T-cell (primary cell): Measurements from ENCODE around the gene NLRX1. TPM values are rescaled to one million over a fixed set of nuclear protein-coding genes. Genes with fewer than 3 reads are reported as not detected.

ENCODE experiments used
- ATAC-seq, 4 experiments: fragments of 200-7000 bp in 3 of 4; fragments of 150-1000 bp in 1 of 4; cut with Tn5 transposase; replicated peaks in 1 of 4; 1 replicate in 3 of 4; 2 replicates in 1 of 4; pipeline ENCODE4 v1.10.0; 2021; ENCODE audit warnings: moderate library complexity in 3 of 4, mild to moderate bottlenecking in 2 of 4, moderate number of reproducible peaks in 1 of 4
- CTCF ChIA-PET, 2 donors: fragments of 300-600 bp; sonication (Branson Sonifier 250); formaldehyde crosslinking; loops; one replicate each; lab custom pipeline; 2022; ENCODE audit warnings: antibody characterized with exemption in 2 of 2; lab: Charles Lee
- POLR2A ChIA-PET, 2 donors: fragments of 300-600 bp; sonication (Branson Sonifier 250); formaldehyde crosslinking; loops; one replicate each; lab custom pipeline; 2022; ENCODE audit warnings: antibody characterized with exemption in 2 of 2; lab: Charles Lee
- DNase-seq, 35 experiments: peaks; one replicate each; pipeline versions ENCODE4 v3.0.0 to v3.0.0-alpha.2; 2013 to 2023
- H3K27ac ChIP-seq: one replicate; pipeline ENCODE4 v1.5.1; 2013; ENCODE audit warnings: low read length
- H3K27me3 ChIP-seq, 2 experiments: replicated peaks in 1 of 2; 1 replicate in 1 of 2; 2 replicates in 1 of 2; pipeline versions ENCODE4 v1.6.1 to v1.7.0; 2013; ENCODE audit warnings: low read length in 1 of 2, mixed read lengths in 1 of 2; ENCODE audit not compliant: control insufficient read depth in 2 of 2, insufficient read depth in 2 of 2; ENCODE audit errors: extremely low read depth in 1 of 2
- H3K36me3 ChIP-seq, 2 donors: 1 replicate in 1 of 2; 2 replicates in 1 of 2; pipeline versions ENCODE4 v1.6.1 to v1.7.0; 2013; ENCODE audit warnings: low read length in 1 of 2; ENCODE audit not compliant: control insufficient read depth in 2 of 2, insufficient read depth in 1 of 2; ENCODE audit errors: extremely low read depth in 1 of 2
- H3K4me1 ChIP-seq, 2 experiments: 1 replicate in 1 of 2; 2 replicates in 1 of 2; pipeline versions ENCODE4 v1.6.1 to v1.7.0; 2013; ENCODE audit warnings: low read length in 2 of 2, mixed read lengths in 1 of 2; ENCODE audit not compliant: insufficient read depth in 2 of 2, control insufficient read depth in 1 of 2; ENCODE audit errors: extremely low read depth in 1 of 2
- H3K4me3 ChIP-seq, 2 donors: 1 replicate in 1 of 2; 2 replicates in 1 of 2; pipeline versions ENCODE4 v1.5.1 to v1.7.0; 2013; ENCODE audit warnings: mild to moderate bottlenecking in 2 of 2, low read length in 1 of 2, moderate library complexity in 1 of 2; ENCODE audit not compliant: control insufficient read depth in 1 of 2; ENCODE audit errors: extremely low read depth in 1 of 2
- H3K9me3 ChIP-seq: 2 replicates; pipeline ENCODE4 v1.7.0; 2013
- H3K27ac Mint-ChIP-seq, 2 donors: one replicate each; pipeline ENCODE4 v1.8.0; 2020 to 2021; ENCODE audit warnings: mild to moderate bottlenecking in 2 of 2, mixed read lengths in 2 of 2
- H3K27me3 Mint-ChIP-seq, 2 donors: one replicate each; pipeline ENCODE4 v1.8.0; 2021 to 2022; ENCODE audit warnings: mixed read lengths in 2 of 2
- H3K36me3 Mint-ChIP-seq: one replicate; pipeline ENCODE4 v1.8.0; 2021; ENCODE audit warnings: mixed read lengths
- H3K4me1 Mint-ChIP-seq, 3 donors: one replicate each; pipeline ENCODE4 v1.8.0; 2020 to 2022; ENCODE audit warnings: mixed read lengths in 3 of 3, mild to moderate bottlenecking in 1 of 3
- H3K4me3 Mint-ChIP-seq, 3 donors: one replicate each; pipeline ENCODE4 v1.8.0; 2020 to 2022; ENCODE audit warnings: mild to moderate bottlenecking in 3 of 3, mixed read lengths in 3 of 3, moderate library complexity in 3 of 3
- H3K9me3 Mint-ChIP-seq, 3 donors: one replicate each; pipeline ENCODE4 v1.8.0; 2020 to 2022; ENCODE audit warnings: mixed read lengths in 3 of 3
- WGBS: methylation state at CpG from one replicate; pipeline ENCODE4 v1.1.5; 2013; ENCODE audit warnings: missing lambda C conversion rate; ENCODE audit not compliant: insufficient coverage; 5-methylcytosine and 5-hydroxymethylcytosine counted together
- total RNA-seq, 35 experiments: library from RNA in 6 of 35; stranded (reverse) in 6 of 35; fragments of 120-200 nt in 1 of 35; gene quantifications; one replicate each; pipeline versions ENCODE4 v1.2.1 to v1.2.4 and lab custom pipeline; 2013 to 2026

The NLRX1 gene
- 10 to 100 TPM in 3 of 5 donors, 1 to 10 TPM in 2; 6.5 to 12.8 (median 11.6) TPM for total RNA-seq
- 7.7 TPM for total RNA-seq (2013)
- total RNA-seq (lab: John Stamatoyannopoulos, UW), result 2.3 to 23.8 (median 10.8) reads per million in 29 experiments

- no peaks in the 10 kb centered on the region for H3K27me3 Mint-ChIP-seq
Measured at GRCh38 chr11:119168471-119169281, at the start of gene NLRX1. Gene NLRX1, plus strand, starts transcription at chr11:119168725. Its CDS starts 2,679 bp downstream, at chr11:119171404.

GRCh38 chr11:119118946-119119345, 49.6 kb upstream of the NLRX1 start:
- no peak overlapping the region for H3K27ac ChIP-seq
- Mint-ChIP-seq H3K4me1 (peaks cover 52 to 70% (median 60%) of the 10 kb centered on the region in 3 donors), H3K27ac (peak overlapping the region in 1 of 2 donors; percentile 11), H3K4me3 (no peak overlapping the region), H3K9me3 (no peaks in the 10 kb centered on the region), H3K27me3 (no peaks in the 10 kb centered on the region), H3K36me3 (peaks cover 19% of the 10 kb centered on the region)
- POLR2A ChIA-PET, result interaction anchor here in 1 of 2 donors (0.5 to 1.2 kb wide), 2 partner anchors 17 to 91 kb away, joined by 4 to 7 read pairs; partner anchors contain the start of gene DPAGT1
- WGBS, result no CpG with 5 or more reads among the region's 1 CpG
- no peak overlapping the region for H3K4me3 ChIP-seq
- CTCF ChIA-PET, result interaction anchor here (0.6 to 1.0 kb wide), 3 partner anchors 10 to 457 kb away, joined by 5 to 8 read pairs (median 5); no protein-coding TSS in a partner anchor
- ATAC-seq (no peak), DNase-seq (no peak)
- H3K9me3 ChIP-seq, result no peaks in the 10 kb centered on the region
- H3K36me3 ChIP-seq, result peaks cover 3 to 36% of the 10 kb centered on the region in 2 donors
- no peaks in the 10 kb centered on the region for H3K27me3 ChIP-seq
- peaks cover 13 to 53% of the 10 kb centered on the region in 2 experiments for H3K4me1 ChIP-seq

More at GRCh38 chr11:119168471-119169281, at the start of gene NLRX1:
- H3K27me3 ChIP-seq, result no peaks in the 10 kb centered on the region
- ATAC-seq, result peak; percentile 93 to 97 (median 96)
- H3K4me1 Mint-ChIP-seq, result peaks cover 6 to 20% (median 8%) of the 10 kb centered on the region in 3 donors
- peak; percentile 63 to 88 (median 77) for DNase-seq
- H3K4me3 Mint-ChIP-seq, result peak within 1 kb of the TSS; percentile 81 to 86 (median 85)
- H3K9me3 ChIP-seq, result no peaks in the 10 kb centered on the region
- under 1% methylated on average over 60 of the region's 63 CpGs for WGBS
- H3K4me1 ChIP-seq, result peaks cover 0 to 14% of the 10 kb centered on the region in 2 experiments
- H3K27ac Mint-ChIP-seq, result peak within 1 kb of the TSS; percentile 73 to 78
- H3K36me3 ChIP-seq, result peaks cover 0 to 4% of the 10 kb centered on the region in 2 donors
- no peaks in the 10 kb centered on the region for H3K36me3 Mint-ChIP-seq
- ChIA-PET POLR2A (interaction anchor here in 1 of 2 donors (0.6 kb wide), 1 partner anchor 1267 kb away, joined by 3 read pairs; no protein-coding TSS in a partner anchor), CTCF (interaction anchor here (0.5 to 1.5 kb wide), 10 partner anchors 10 to 1895 kb away, joined by 3 to 8 read pairs (median 4); partner anchors contain the start of gene CBL (in 2 of the 2))
- H3K9me3 Mint-ChIP-seq, result no peaks in the 10 kb centered on the region
- H3K4me3 ChIP-seq, result peak within 1 kb of the TSS; percentile 77 to 85
- peak within 1 kb of the TSS; percentile 59 for H3K27ac ChIP-seq

- WGBS, result 38% methylated on average over 5 of the region's 5 CpGs
- Histone ChIP-seq H3K27ac (peak overlapping the region; percentile 85), H3K4me1 (peaks cover 13 to 36% of the 10 kb centered on the region in 2 experiments), H3K4me3 (peak overlapping the region; percentile 42 to 77), H3K27me3 (no peaks in the 10 kb centered on the region), H3K9me3 (no peaks in the 10 kb centered on the region), H3K36me3 (peaks cover 0 to 40% of the 10 kb centered on the region in 2 donors)
- ChIA-PET POLR2A (interaction anchor here in 1 of 2 donors (0.6 to 2.3 kb wide), 5 partner anchors 18 to 333 kb away, joined by 3 to 21 read pairs (median 8); partner anchors contain the start of genes DPAGT1, HMBS and VPS11), CTCF (interaction anchor here in 1 of 2 donors (0.6 to 2.5 kb wide), 5 partner anchors 11 to 202 kb away, joined by 3 to 24 read pairs (median 5); partner anchors contain the start of genes CBL and DPAGT1)
- H3K9me3 Mint-ChIP-seq, result no peaks in the 10 kb centered on the region
- peaks cover 44 to 60% (median 55%) of the 10 kb centered on the region in 3 donors for H3K4me1 Mint-ChIP-seq
- peaks cover 16% of the 10 kb centered on the region for H3K36me3 Mint-ChIP-seq
- peak overlapping the region; percentile 89 to 94 (median 91) for H3K4me3 Mint-ChIP-seq
- H3K27me3 Mint-ChIP-seq, result no peaks in the 10 kb centered on the region
- H3K27ac Mint-ChIP-seq, result peak overlapping the region; percentile 94 to 95
- DNase-seq (peak in 1 of 35 experiments; percentile 29), ATAC-seq (no peak)
Measured at GRCh38 chr11:119120639-119121007, 47.9 kb upstream of the NLRX1 start.

- H3K4me1 Mint-ChIP-seq, result peaks cover 38 to 54% (median 50%) of the 10 kb centered on the region in 3 donors
- peaks cover 12% of the 10 kb centered on the region for H3K36me3 Mint-ChIP-seq
- peaks cover 0 to 40% of the 10 kb centered on the region in 2 donors for H3K36me3 ChIP-seq
- H3K27me3 Mint-ChIP-seq, result no peaks in the 10 kb centered on the region
- DNase-seq, result peak; percentile 97 to 100 (median 100)
- peaks cover 13 to 30% of the 10 kb centered on the region in 2 experiments for H3K4me1 ChIP-seq
- H3K27ac Mint-ChIP-seq, result peak within 1 kb of the TSS; percentile 94 to 95
- ChIA-PET CTCF (interaction anchor here in 1 of 2 donors (0.6 to 2.5 kb wide), 11 partner anchors 12 to 202 kb away, joined by 3 to 24 read pairs (median 5); partner anchors contain the start of genes C2CD2L, CBL, DPAGT1 and TRAPPC4), POLR2A (interaction anchor here (0.5 to 2.5 kb wide), 11 partner anchors 15 to 651 kb away, joined by 3 to 21 read pairs (median 5); partner anchors contain the start of genes C2CD2L (in 1 of the 2), DPAGT1 (in 1 of the 2), HMBS (in 1 of the 2) and VPS11 (in 1 of the 2))
- no peaks in the 10 kb centered on the region for H3K9me3 Mint-ChIP-seq
- peak within 1 kb of the TSS; percentile 77 to 91 for H3K4me3 ChIP-seq
- peak within 1 kb of the TSS; percentile 85 for H3K27ac ChIP-seq
- under 1% methylated on average over 52 of the region's 54 CpGs for WGBS
- peak; percentile 97 to 99 (median 98) for ATAC-seq
- no peaks in the 10 kb centered on the region for H3K27me3 ChIP-seq
- no peaks in the 10 kb centered on the region for H3K9me3 ChIP-seq
- H3K4me3 Mint-ChIP-seq, result peak within 1 kb of the TSS; percentile 89 to 94 (median 91)
Measured at GRCh38 chr11:119121008-119121810, 47.3 kb upstream of the NLRX1 start, which contains the start of gene HINFP. Gene HINFP, plus strand, starts transcription at chr11:119121580. Its CDS starts 5,365 bp downstream, at chr11:119126945.

- H3K4me3 ChIP-seq, result peak overlapping the region; percentile 77 to 91
- DNase-seq (peak in 1 of 35 experiments; percentile 22), ATAC-seq (peak in 1 of 4 experiments; percentile 9)
- under 1% methylated on average over 16 of the region's 20 CpGs for WGBS
- peaks cover 13 to 25% of the 10 kb centered on the region in 2 experiments for H3K4me1 ChIP-seq
- Mint-ChIP-seq H3K36me3 (peaks cover 12% of the 10 kb centered on the region), H3K4me1 (peaks cover 37 to 52% (median 48%) of the 10 kb centered on the region in 3 donors), H3K27ac (peak overlapping the region; percentile 84 to 94), H3K4me3 (peak overlapping the region; percentile 89 to 94 (median 91)), H3K9me3 (no peaks in the 10 kb centered on the region), H3K27me3 (no peaks in the 10 kb centered on the region)
- ChIA-PET POLR2A (interaction anchor here (0.5 to 2.5 kb wide), 10 partner anchors 15 to 651 kb away, joined by 3 to 21 read pairs (median 6); partner anchors contain the start of genes C2CD2L (in 1 of the 2), DPAGT1 (in 1 of the 2), HMBS (in 1 of the 2) and VPS11 (in 1 of the 2)), CTCF (interaction anchor here in 1 of 2 donors (0.6 to 2.5 kb wide), 9 partner anchors 13 to 201 kb away, joined by 3 to 24 read pairs (median 5); partner anchors contain the start of genes C2CD2L, CBL, DPAGT1 and TRAPPC4)
- H3K36me3 ChIP-seq, result peaks cover 0 to 38% of the 10 kb centered on the region in 2 donors
- H3K27me3 ChIP-seq, result no peaks in the 10 kb centered on the region
- no peaks in the 10 kb centered on the region for H3K9me3 ChIP-seq
- H3K27ac ChIP-seq, result peak overlapping the region; percentile 49
Measured at GRCh38 chr11:119121811-119122124, 46.8 kb upstream of the NLRX1 start.
